Measurements from ENCODE around the gene GPER1.

The GPER1 gene

GRCh38 chr7:1087465-1087814 is 473 bp upstream of the GPER1 start:
- no peak for DNase-seq (ENCODE audit: low read depth, low spot score)

GRCh38 chr7:1090236-1090635 is 2.3 kb downstream of the GPER1 start:
- DNase-seq (ENCODE audit: low read depth, low spot score) = no peak

- no peak for DNase-seq (ENCODE audit: low read depth, low spot score)
Observed at GRCh38 chr7:1090686-1091643, 3.1 kb downstream of the GPER1 start.

- no peak for DNase-seq (ENCODE audit: low read depth, low spot score)
Observed at GRCh38 chr7:1091644-1092027, 3.7 kb downstream of the GPER1 start.

DNA sequence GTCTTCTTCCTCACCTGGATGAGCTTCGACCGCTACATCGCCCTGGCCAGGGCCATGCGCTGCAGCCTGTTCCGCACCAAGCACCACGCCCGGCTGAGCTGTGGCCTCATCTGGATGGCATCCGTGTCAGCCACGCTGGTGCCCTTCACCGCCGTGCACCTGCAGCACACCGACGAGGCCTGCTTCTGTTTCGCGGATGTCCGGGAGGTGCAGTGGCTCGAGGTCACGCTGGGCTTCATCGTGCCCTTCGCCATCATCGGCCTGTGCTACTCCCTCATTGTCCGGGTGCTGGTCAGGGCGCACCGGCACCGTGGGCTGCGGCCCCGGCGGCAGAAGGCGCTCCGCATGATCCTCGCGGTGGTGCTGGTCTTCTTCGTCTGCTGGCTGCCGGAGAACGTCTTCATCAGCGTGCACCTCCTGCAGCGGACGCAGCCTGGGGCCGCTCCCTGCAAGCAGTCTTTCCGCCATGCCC is 4.3 kb downstream of the GPER1 start:
- no peak for DNase-seq (ENCODE audit: low read depth, low spot score)

GRCh38 chr7:1092806-1093501 is 5.0 kb downstream of the GPER1 start:
- DNase-seq (ENCODE audit: low read depth, low spot score) = no peak

DNA sequence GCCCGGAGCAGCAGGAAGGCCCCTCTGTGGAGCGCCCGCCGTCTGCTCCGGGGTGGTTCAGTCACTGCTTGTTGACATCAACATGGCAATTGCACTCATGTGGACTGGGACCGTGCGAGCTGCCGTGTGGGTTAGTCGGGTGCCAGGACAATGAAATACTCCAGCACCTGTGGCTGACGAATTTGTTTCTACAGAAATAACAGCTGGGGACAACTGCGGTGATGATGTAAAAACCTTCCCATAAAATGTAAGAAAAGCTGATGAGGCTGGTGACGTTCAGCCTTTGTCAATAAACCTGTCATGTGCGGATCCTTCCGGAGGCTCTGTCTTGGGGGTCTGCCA is 5.6 kb downstream of the GPER1 start:
- DNase-seq (ENCODE audit: low read depth, low spot score) = no peak

GRCh38 chr7:1093916-1094508 is 6.1 kb downstream of the GPER1 start:
- no peak for DNase-seq (ENCODE audit: low read depth, low spot score)

GRCh38 chr7:1094870-1095269 is 7.0 kb downstream of the GPER1 start:
- DNase-seq (ENCODE audit: low read depth, low spot score) = no peak

DNA sequence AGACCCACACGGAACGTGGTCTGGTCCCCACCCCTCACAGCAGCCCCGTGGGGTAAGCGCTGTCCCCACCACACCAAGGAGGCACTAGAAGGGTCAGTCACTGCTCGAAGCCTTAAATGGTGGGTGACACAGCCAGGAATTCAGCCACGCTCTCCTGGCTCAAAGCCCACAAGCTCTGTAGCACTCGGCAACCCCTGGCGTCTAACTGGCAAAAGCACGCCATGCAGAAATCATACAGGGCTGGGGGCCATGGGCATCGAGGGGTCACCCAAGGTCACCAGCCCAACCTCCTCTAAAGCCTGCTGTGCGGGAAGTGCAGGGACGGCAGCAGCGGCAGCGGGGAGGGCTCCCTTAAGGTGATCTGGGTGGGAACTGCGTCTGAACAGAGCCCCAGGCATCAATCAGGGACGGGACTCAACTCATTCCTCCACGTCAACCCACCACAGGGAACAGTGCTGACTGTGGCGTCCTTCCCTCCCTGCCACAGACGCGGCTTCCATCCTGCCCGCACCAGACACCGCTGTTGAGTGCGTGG is 7.8 kb downstream of the GPER1 start:
- DNase-seq (ENCODE audit: low read depth, low spot score) = no peak

- DNase-seq (ENCODE audit: low read depth, low spot score) = no peak
Observed at GRCh38 chr7:1096156-1097119, 8.5 kb downstream of the GPER1 start.

DNA sequence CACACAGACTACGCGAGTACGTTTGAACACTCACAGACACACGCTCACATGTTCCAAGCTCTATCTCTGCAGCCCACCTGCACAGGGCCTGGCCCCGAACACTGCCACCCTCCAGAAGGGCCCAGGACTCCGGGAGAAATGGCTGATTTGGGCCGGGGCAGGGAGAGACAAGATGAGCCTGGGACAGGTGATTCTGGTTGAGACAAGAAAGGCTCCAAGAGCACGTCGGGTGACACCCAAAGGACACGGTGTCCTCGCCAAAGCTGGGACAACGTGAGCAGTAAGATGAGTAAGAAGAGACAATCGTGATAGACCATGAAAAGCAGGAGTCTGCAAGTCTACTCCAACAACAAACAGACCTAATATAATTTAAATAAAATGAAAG is 9.2 kb downstream of the GPER1 start:
- no peak for DNase-seq (ENCODE audit: low read depth, low spot score)

DNA sequence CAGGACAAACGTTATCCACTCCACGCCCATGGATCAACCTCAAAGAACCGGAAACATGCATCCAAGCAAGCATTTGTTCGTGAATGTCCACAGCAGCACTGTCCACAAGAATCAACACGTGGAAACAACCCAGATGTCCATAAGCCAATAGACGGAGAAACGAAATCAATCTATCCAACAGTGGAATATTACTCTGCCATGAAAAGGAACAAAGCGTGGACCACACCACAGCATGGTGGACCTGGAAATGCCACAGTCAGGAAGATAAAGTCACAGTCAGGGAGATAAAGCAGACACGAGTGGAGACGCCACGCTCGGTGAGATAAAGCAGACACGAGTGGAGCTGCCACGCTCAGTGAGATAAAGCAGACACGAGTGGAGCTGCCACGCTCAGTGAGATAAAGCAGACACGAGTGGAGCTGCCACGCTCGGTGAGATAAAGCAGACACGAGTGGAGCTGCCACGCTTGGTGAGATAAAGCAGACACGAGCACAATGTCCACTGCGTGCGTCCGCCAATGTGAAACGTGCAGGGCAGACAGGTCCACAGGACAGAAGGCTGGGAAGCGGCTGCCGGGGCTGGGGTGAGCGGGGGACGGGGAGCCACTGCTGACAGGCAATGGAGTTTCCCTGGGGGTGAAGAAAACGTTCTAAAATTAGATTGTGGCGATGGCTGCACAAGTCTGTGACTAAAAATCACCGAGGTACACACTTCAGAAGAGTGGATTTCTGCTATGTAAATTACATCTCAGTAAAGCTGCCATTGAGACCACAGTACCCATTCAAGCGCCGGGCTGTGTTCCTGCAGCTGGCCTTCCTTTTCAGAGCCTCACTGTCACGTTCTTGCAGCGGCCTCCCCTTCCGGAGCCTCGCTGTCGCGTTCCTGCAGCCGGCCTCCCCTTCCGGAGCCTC is 10.6 kb downstream of the GPER1 start:
- no peak for DNase-seq (ENCODE audit: low read depth, low spot score)

- DNase-seq (ENCODE audit: low read depth, low spot score) = no peak
Observed at GRCh38 chr7:1099154-1099542, 11.2 kb downstream of the GPER1 start.

- DNase-seq (ENCODE audit: low read depth, low spot score) = no peak
Observed at GRCh38 chr7:1099637-1100036, 11.7 kb downstream of the GPER1 start.

- DNase-seq (ENCODE audit: low read depth, low spot score) = no peak
Observed at GRCh38 chr7:1100386-1100785, 12.5 kb downstream of the GPER1 start.

DNA sequence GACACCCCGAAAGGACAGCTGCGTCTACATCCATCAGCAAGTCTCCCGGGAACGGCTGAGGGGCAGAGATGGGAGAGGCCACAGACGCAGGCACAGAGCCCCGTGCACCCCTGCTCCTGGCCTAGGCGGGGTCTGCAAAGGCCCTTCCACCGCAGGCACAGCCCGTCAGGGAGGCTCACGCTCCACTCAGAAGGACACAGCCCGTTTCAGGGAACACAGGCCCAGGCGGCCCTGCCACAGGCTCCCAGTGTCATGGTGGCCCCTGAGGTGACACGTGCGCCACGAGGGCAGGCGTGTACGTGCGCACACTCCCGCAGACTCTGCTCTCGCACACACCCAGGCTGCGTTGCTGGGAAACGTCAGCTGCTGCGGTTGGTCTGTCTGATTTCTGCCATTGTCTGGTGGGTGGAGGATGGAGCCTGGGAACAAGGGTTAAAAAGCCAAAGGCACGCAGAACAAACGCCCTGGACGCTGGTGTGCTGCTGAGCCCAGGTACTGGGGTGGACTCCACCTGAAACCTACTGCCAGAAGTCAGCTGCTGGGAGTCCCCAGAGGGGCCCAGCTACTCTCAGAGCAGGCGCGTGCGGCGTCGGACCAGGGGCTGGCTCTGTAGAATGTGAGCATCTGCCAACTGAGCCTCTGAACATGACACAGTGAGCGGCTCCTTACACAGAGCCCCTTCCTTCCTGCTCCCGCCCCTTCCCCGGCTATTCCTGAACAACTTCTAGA is 13.1 kb downstream of the GPER1 start:
- DNase-seq (ENCODE audit: low read depth, low spot score) = no peak

DNA sequence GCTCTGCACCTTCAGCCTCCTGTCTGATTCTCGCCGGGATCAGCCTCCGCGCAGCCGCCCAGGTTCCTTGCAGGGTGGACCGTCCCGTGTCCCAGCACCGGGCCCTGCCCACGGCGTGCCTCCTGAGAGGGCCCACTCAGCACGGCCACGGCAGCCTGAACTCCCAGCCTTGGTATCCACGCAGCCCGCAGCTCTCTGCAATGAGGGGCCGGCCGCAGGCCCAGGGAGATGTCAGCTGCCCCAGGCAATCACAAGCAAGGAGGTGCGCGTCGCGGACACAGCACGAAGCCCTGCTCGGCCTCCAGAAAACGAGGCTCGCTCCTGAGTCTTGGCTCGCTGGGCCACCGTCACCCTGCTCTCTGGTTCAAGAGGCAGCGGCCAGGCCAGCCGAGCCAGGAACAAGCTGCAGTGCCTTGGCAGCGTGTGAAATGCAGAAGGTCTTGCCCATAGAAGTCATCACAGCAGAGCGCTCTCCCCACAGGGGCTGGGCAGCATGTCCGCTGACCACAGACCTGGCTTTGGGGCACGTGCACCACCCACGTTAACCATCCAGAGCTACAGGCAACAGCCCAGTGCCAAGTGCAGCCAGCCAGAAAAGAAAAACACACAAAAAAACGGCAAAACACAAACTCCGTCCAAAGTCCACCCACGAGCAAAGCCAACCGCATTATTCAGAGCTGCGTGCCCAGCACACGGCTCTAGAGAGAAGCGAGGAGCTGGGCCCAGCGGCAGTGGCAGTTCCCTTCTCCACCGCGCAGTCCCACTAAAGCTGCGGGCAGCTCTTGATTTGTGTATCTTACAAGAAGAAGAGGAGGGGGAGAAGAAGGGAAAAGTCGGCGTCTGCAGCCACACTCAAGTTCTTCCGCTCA is 13.9 kb downstream of the GPER1 start:
- no peak for DNase-seq (ENCODE audit: low read depth, low spot score)

Data from activated naive CD8-positive, alpha-beta T cell treated with anti-CD3 and anti-CD28 coated beads, Interleukin-2, amount 50 U/mL, for 16 hours (primary cell).